K562 (cell line): ENCODE measurements around the gene SH3BGRL2.

Experiments
- ESRRA ChIP-seq: fragments of 450-650 bp; IDR thresholded peaks from 2 replicates; pipeline ENCODE4 v1.6.1; 2014; ENCODE audit warnings: low read depth, mild to moderate bottlenecking, moderate library complexity, borderline replicate concordance
- PRDM10 ChIP-seq: fragments of 450-650 bp; IDR thresholded peaks from 2 replicates; pipeline ENCODE4 v1.6.1; 2018; ENCODE audit not compliant: partially characterized antibody
- SMAD1 ChIP-seq: fragments of 150-350 bp; IDR thresholded peaks from 2 replicates; pipeline ENCODE4 v1.6.1; 2014; ENCODE audit warnings: low read length, low read depth; ENCODE audit not compliant: partially characterized antibody
- SP2 ChIP-seq: IDR thresholded peaks from 2 replicates; pipeline ENCODE4 v1.6.1; 2011; ENCODE audit warnings: mild to moderate bottlenecking, low read depth, low read length, moderate library complexity; ENCODE audit not compliant: poor library complexity, severe bottlenecking; ENCODE audit errors: extremely low read depth
- TRIM24 ChIP-seq, 2 experiments: fragments of 450-650 bp; IDR thresholded peaks; 2 replicates each; pipeline ENCODE4 v1.6.1; 2016
- ZNF134 ChIP-seq: fragments of 250-450 bp; sonication (Bioruptor Pico); conservative IDR thresholded peaks from 2 replicates; pipeline ENCODE4 v1.4.0; 2020

DNA sequence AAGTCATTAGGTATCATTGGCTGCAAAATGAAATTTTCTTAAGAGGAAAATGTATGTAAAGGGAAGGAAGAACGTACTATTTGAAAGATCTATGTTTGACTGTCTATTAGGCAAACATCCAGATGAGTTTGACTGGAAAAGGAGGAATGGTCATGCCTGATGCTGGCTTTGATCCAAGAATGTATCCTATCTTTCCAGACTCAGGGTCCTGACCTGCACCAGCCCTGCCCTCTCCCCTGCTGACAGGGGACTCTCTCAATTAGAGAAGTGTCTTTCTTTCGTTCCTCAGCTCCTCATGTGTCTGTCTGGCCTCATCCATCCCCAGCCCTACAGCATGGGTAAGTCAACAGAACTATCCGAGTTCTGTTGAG, 21.9 kb upstream of the SH3BGRL2 start:
- TF ChIP-seq TRIM24 (IDR thresholded peaks at IDR 0.05), result no peak
- TF ChIP-seq SMAD1, result no peak
- TF ChIP-seq ZNF134 (CRISPR knock-in tag), result no peak
- no peak for TF ChIP-seq SP2
- TF ChIP-seq PRDM10, result no peak
- no peak for TF ChIP-seq ESRRA
